Measurements from ENCODE around the gene KDM4C. TPM values are rescaled to one million over a fixed set of nuclear protein-coding genes. Genes with fewer than 3 reads are reported as not detected.

The KDM4C gene
- total and polyA plus RNA-seq, 4 donors = 9.5 to 54.4 (median 28.3) TPM

DNA sequence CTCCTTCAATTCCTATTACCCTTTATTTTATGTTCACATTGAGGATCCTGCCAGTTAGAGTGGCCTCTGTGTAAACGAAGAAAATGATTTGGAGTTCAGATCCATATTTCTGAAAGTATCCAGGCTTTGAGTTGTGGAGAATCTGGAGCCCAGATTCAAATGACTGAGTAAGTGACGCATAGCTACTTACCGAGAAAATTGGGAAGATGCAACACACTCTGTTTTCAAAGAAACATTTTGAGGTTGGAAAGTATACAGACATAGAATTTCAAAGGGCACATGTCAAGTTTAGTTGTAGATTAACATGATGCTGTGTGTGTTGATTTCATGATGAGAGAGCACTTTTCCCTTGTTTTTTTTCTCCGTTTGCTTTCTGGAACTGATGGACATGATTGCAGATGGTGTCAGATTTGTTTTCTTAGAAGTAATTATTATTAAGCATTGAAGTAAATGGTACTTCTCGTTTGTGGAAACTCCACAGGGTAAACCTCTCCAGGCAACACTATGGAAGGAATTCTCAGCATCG lies 148.1 kb downstream of the KDM4C start:
- 84 to 85% methylated on average over 6 of the region's 6 CpGs for WGBS, 2 donors
- DNase-seq = no peak
- Histone ChIP-seq H3K27ac (ENCODE audit: low read depth in 1 of 2, low read length in 2 of 2) (no peak overlapping the region), H3K27me3 (ENCODE audit: control insufficient read depth in 1 of 2, insufficient read depth in 2 of 2, low read length in 1 of 2) (no peaks in the 10 kb centered on the region), H3K4me3 (ENCODE audit: low read length in 2 of 2) (no peak overlapping the region), H3K4me1 (ENCODE audit: control insufficient read depth in 1 of 2, insufficient read depth in 2 of 2, low read length in 2 of 2) (no peaks in the 10 kb centered on the region), H3K9me3 (ENCODE audit: control insufficient read depth, low read length) (no peaks in the 10 kb centered on the region), H3K36me3 (ENCODE audit: control insufficient read depth in 1 of 2, insufficient read depth in 2 of 2, low read length in 1 of 2) (no peaks in the 10 kb centered on the region)
- no peak for ATAC-seq (ENCODE audit: low FRiP score)
- intact Hi-C loops (cut with DNase I) = no loop called here

DNA sequence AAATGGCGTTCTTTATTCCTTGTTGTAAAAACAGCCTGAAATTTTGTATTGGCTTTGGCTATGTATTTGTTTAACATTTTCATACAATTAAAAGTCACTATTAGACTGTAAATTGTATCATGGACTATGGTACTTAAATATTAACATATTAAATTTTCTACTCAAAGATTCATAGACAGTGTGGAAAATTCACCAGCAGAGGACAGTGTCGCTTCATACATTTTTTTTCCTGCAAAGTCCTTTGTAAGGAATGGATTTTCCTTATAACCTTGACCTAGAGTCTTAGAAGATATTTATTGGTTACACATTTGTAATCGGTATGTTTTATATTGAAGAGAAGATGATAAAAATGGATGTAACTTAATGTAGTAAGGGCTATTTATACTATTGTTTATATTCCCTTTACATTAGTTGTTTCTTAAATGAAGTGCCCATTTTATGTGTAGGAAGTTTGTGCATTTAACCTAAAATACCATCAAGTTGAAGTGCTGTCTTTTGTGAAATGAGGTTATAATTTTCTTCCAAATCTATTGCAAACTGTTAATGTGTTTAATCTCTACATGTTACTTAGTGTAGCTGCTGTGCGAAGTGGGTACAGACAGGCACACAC lies 150.1 kb downstream of the KDM4C start:
- no peak overlapping the region for H3K27ac ChIP-seq (ENCODE audit: low read depth in 1 of 2, low read length in 2 of 2)
- H3K4me3 ChIP-seq (ENCODE audit: low read length in 2 of 2) = no peak overlapping the region
- H3K27me3 ChIP-seq (ENCODE audit: control insufficient read depth in 1 of 2, insufficient read depth in 2 of 2, low read length in 1 of 2) = no peaks in the 10 kb centered on the region
- no peaks in the 10 kb centered on the region for H3K36me3 ChIP-seq (ENCODE audit: control insufficient read depth in 1 of 2, insufficient read depth in 2 of 2, low read length in 1 of 2)
- no peaks in the 10 kb centered on the region for H3K9me3 ChIP-seq (ENCODE audit: control insufficient read depth, low read length)
- DNase-seq (no peak), ATAC-seq (ENCODE audit: low FRiP score) (no peak)
- no peaks in the 10 kb centered on the region for H3K4me1 ChIP-seq (ENCODE audit: control insufficient read depth in 1 of 2, insufficient read depth in 2 of 2, low read length in 2 of 2)
- 76 to 77% methylated on average over 4 of the region's 4 CpGs for WGBS, 2 donors
- intact Hi-C loops (cut with DNase I) = no loop called here

DNA sequence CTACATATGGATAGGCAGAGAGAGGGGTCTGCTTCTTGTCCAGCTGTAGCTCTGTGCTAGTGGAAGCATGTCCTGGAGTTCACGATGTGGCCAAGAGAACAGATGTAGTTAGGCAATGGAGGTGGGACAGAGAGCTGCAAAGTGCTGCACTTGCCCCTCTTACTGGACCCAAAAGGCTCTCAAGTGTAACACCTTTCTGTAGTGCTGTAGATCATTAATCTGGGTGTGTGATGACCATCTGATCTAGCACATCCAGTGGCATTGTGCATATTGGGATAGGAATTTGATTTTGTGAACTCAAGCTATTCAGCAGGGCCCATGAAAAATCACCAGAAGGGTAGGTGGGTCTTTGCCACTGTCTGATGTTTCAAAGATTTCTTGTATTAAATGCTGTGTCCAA lies 151.4 kb downstream of the KDM4C start:
- 76 to 77% methylated on average over 1 of the region's 1 CpG for WGBS, 2 donors
- H3K36me3 ChIP-seq (ENCODE audit: control insufficient read depth in 1 of 2, insufficient read depth in 2 of 2, low read length in 1 of 2) = no peaks in the 10 kb centered on the region
- H3K27me3 ChIP-seq (ENCODE audit: control insufficient read depth in 1 of 2, insufficient read depth in 2 of 2, low read length in 1 of 2) = no peaks in the 10 kb centered on the region
- no peak overlapping the region for H3K4me3 ChIP-seq (ENCODE audit: low read length in 2 of 2)
- ATAC-seq (ENCODE audit: low FRiP score) (no peak), DNase-seq (no peak)
- intact Hi-C loops (cut with DNase I) = no loop called here
- no peaks in the 10 kb centered on the region for H3K4me1 ChIP-seq (ENCODE audit: control insufficient read depth in 1 of 2, insufficient read depth in 2 of 2, low read length in 2 of 2)
- H3K9me3 ChIP-seq (ENCODE audit: control insufficient read depth, low read length) = no peaks in the 10 kb centered on the region
- H3K27ac ChIP-seq (ENCODE audit: low read depth in 1 of 2, low read length in 2 of 2) = no peak overlapping the region

DNA sequence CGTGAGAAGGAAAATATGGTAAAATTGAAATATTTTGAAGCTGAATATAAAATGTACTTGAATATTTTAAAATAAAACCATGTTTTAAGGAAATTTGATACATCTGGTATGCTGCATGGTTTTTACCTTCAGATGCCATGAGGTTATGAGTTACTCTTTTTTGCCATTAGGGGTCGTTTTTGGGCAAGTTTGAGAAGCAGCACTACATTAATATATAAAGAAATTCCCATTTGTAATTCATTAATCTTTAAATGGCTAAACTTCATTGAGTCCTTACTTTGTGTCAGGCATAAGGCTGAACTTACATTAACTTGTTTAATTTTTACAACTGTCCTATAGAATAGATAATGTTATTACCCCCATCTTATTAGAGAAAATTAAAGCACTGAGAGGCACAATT lies 152.3 kb downstream of the KDM4C start:
- DNase-seq (no peak), ATAC-seq (ENCODE audit: low FRiP score) (no peak)
- H3K27me3 ChIP-seq (ENCODE audit: control insufficient read depth in 1 of 2, insufficient read depth in 2 of 2, low read length in 1 of 2) = no peaks in the 10 kb centered on the region
- no peaks in the 10 kb centered on the region for H3K9me3 ChIP-seq (ENCODE audit: control insufficient read depth, low read length)
- H3K36me3 ChIP-seq (ENCODE audit: control insufficient read depth in 1 of 2, insufficient read depth in 2 of 2, low read length in 1 of 2) = no peaks in the 10 kb centered on the region
- H3K4me3 ChIP-seq (ENCODE audit: low read length in 2 of 2) = no peak overlapping the region
- H3K4me1 ChIP-seq (ENCODE audit: control insufficient read depth in 1 of 2, insufficient read depth in 2 of 2, low read length in 2 of 2) = no peaks in the 10 kb centered on the region
- WGBS, 2 donors = 49% methylated on average over 2 of the region's 2 CpGs
- H3K27ac ChIP-seq (ENCODE audit: low read depth in 1 of 2, low read length in 2 of 2) = no peak overlapping the region
- intact Hi-C loops (cut with DNase I) = no loop called here

DNA sequence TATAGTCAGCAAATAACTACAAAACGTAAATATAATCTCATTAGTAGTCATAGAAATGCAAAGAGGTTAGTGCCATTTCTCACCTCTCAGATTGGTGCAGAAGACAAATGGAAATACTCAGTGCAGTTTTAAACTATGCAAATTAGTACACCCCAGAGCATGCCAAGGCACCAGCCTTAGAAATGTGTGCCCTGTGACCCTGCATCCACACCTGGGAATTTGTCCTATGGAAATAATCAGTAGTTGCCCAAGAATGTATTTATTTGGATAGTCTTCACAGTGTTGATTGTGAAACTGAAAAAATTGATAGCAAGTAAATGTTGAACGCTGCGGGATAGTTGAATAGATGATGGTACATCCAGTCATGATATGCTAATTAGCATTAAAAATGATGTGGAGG lies 152.7 kb downstream of the KDM4C start:
- 85 to 86% methylated on average over 3 of the region's 3 CpGs for WGBS, 2 donors
- intact Hi-C loops (cut with DNase I) = no loop called here

DNA sequence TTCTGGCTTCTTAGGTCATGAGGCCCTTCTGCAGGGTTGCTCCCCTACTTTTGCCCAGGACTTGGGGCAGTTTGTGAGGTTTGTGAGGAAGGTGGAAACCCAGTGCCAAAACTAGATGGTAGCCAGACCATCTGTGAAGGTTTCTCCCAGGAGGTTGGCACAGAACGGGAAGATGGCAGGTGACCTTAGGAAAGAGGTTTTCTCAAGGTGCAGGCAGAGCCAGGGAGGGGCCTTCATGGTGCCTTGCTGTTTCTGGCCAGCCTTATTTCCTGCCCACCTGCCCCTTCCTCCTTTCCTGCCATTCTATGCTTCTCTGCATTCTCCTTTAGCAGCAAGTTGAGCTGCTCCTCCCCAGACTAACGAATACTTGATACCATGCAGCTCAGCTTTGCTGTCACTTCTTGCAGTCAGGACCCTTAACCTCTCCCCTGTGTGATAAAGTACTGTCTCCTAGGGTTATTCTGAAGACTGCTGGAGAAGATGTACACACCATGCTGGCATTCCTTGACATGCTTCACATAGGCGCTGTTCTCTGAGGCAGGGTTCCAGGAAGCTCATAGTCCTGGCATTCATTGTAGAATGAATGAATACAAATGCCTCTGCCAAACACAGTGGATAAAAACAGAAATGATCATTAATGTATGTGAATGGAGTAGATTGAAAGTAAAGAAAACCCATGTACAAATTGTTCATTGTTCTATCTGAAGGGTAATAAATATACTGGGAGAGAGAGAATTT lies 154.3 kb downstream of the KDM4C start:
- H3K36me3 ChIP-seq (ENCODE audit: control insufficient read depth in 1 of 2, insufficient read depth in 2 of 2, low read length in 1 of 2) = no peaks in the 10 kb centered on the region
- WGBS, 2 donors = 62 to 63% methylated on average over 3 of the region's 3 CpGs
- DNase-seq (no peak), ATAC-seq (ENCODE audit: low FRiP score) (no peak)
- H3K27me3 ChIP-seq (ENCODE audit: control insufficient read depth in 1 of 2, insufficient read depth in 2 of 2, low read length in 1 of 2) = no peaks in the 10 kb centered on the region
- no peaks in the 10 kb centered on the region for H3K9me3 ChIP-seq (ENCODE audit: control insufficient read depth, low read length)
- intact Hi-C loops (cut with DNase I) = no loop called here
- H3K4me3 ChIP-seq (ENCODE audit: low read length in 2 of 2) = no peak overlapping the region
- no peaks in the 10 kb centered on the region for H3K4me1 ChIP-seq (ENCODE audit: control insufficient read depth in 1 of 2, insufficient read depth in 2 of 2, low read length in 2 of 2)
- no peak overlapping the region for H3K27ac ChIP-seq (ENCODE audit: low read depth in 1 of 2, low read length in 2 of 2)

More for the DNA sequence above, 152.7 kb downstream of the KDM4C start:
- Histone ChIP-seq H3K27me3 (ENCODE audit: control insufficient read depth in 1 of 2, insufficient read depth in 2 of 2, low read length in 1 of 2) (no peaks in the 10 kb centered on the region), H3K9me3 (ENCODE audit: control insufficient read depth, low read length) (no peaks in the 10 kb centered on the region), H3K36me3 (ENCODE audit: control insufficient read depth in 1 of 2, insufficient read depth in 2 of 2, low read length in 1 of 2) (no peaks in the 10 kb centered on the region), H3K4me1 (ENCODE audit: control insufficient read depth in 1 of 2, insufficient read depth in 2 of 2, low read length in 2 of 2) (no peaks in the 10 kb centered on the region), H3K4me3 (ENCODE audit: low read length in 2 of 2) (no peak overlapping the region), H3K27ac (ENCODE audit: low read depth in 1 of 2, low read length in 2 of 2) (no peak overlapping the region)
- DNase-seq (no peak), ATAC-seq (ENCODE audit: low FRiP score) (no peak)

DNA sequence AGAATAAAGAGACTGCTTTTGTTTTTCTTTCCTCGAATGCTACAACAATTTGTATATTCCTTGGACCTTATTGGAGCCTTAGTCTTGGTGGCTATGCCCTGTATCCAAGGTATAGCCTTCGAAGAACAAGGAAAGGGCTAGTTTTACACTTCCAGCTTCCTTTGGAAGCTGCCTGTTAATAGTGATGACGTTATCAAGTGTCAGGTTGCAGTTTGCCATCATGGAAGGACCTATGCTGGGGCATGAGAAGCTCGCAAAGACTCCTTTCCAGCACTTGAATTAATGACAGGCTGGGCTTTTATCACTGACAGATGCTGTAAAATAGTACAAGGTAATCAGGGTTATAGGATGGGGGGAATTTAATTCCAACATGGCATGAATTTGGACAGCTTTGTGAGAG lies 157.9 kb downstream of the KDM4C start:
- Histone ChIP-seq H3K9me3 (ENCODE audit: control insufficient read depth, low read length) (no peaks in the 10 kb centered on the region), H3K36me3 (ENCODE audit: control insufficient read depth in 1 of 2, insufficient read depth in 2 of 2, low read length in 1 of 2) (no peaks in the 10 kb centered on the region), H3K27ac (ENCODE audit: low read depth in 1 of 2, low read length in 2 of 2) (no peak overlapping the region), H3K27me3 (ENCODE audit: control insufficient read depth in 1 of 2, insufficient read depth in 2 of 2, low read length in 1 of 2) (no peaks in the 10 kb centered on the region), H3K4me3 (ENCODE audit: low read length in 2 of 2) (no peak overlapping the region), H3K4me1 (ENCODE audit: control insufficient read depth in 1 of 2, insufficient read depth in 2 of 2, low read length in 2 of 2) (no peaks in the 10 kb centered on the region)
- DNase-seq = no peak
- intact Hi-C loops (cut with DNase I) = no loop called here
- no peak for ATAC-seq (ENCODE audit: low FRiP score)
- 72 to 84% methylated on average over 4 of the region's 4 CpGs for WGBS, 2 donors

DNA sequence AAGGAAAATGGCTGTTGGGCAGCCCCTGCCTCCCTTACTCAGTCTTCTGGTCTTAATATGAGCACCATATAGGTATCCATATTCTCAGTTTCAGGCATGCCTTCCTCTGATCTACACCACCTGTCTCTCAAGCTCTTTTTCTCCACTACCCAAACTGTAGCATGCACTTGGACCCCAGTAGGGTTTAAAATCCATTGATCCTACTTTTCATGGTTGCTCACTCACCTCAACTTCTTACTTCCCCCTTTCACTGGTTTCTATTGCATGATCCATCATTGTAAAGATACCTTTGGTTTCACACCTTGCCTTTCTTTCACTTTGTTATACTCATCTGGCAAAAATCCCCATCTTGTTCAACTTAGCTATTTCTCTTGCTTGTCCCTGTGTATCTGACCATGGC lies 159.4 kb downstream of the KDM4C start:
- DNase-seq (no peak), ATAC-seq (ENCODE audit: low FRiP score) (no peak)
- H3K36me3 ChIP-seq (ENCODE audit: control insufficient read depth in 1 of 2, insufficient read depth in 2 of 2, low read length in 1 of 2) = no peaks in the 10 kb centered on the region
- no peak overlapping the region for H3K27ac ChIP-seq (ENCODE audit: low read depth in 1 of 2, low read length in 2 of 2)
- no peak overlapping the region for H3K4me3 ChIP-seq (ENCODE audit: low read length in 2 of 2)
- intact Hi-C loops (cut with DNase I) = no loop called here
- no peaks in the 10 kb centered on the region for H3K27me3 ChIP-seq (ENCODE audit: control insufficient read depth in 1 of 2, insufficient read depth in 2 of 2, low read length in 1 of 2)
- H3K9me3 ChIP-seq (ENCODE audit: control insufficient read depth, low read length) = no peaks in the 10 kb centered on the region
- no peaks in the 10 kb centered on the region for H3K4me1 ChIP-seq (ENCODE audit: control insufficient read depth in 1 of 2, insufficient read depth in 2 of 2, low read length in 2 of 2)

DNA sequence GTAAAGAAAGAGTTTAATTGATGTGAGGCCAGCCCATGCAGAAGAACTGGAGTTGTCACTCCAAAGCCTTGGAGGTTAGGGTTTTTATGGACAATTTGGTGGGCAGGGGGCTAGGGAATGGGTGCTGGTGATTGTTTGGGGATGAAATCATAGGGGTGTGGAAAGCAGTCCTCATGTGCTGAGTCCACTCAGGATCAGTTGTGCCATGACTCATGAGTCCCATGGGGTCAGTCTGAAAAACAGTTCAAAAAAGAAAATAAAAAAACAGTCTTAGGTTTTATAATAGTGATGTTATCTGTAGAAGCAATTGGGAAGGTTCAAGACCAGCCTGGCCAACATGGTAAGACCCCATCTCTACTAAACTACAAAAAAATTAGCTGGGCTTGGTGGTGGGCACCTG lies 162.3 kb downstream of the KDM4C start:
- no peaks in the 10 kb centered on the region for H3K27me3 ChIP-seq (ENCODE audit: control insufficient read depth in 1 of 2, insufficient read depth in 2 of 2, low read length in 1 of 2)
- DNase-seq = no peak
- ATAC-seq (ENCODE audit: low FRiP score) = no peak
- no peak overlapping the region for H3K4me3 ChIP-seq (ENCODE audit: low read length in 2 of 2)
- H3K27ac ChIP-seq (ENCODE audit: low read depth in 1 of 2, low read length in 2 of 2) = no peak overlapping the region
- H3K36me3 ChIP-seq (ENCODE audit: control insufficient read depth in 1 of 2, insufficient read depth in 2 of 2, low read length in 1 of 2) = no peaks in the 10 kb centered on the region
- no peaks in the 10 kb centered on the region for H3K9me3 ChIP-seq (ENCODE audit: control insufficient read depth, low read length)
- no peaks in the 10 kb centered on the region for H3K4me1 ChIP-seq (ENCODE audit: control insufficient read depth in 1 of 2, insufficient read depth in 2 of 2, low read length in 2 of 2)
- intact Hi-C loops (cut with DNase I) = no loop called here
